ENCODE data around the gene NSF. TPM values are rescaled to one million over a fixed set of nuclear protein-coding genes. Genes with fewer than 3 reads are reported as not detected.
"Not testable (repeated sequence)": the region's sequence is repeated elsewhere in the genome, so short reads cannot be mapped to it uniquely, and the experiment has no call there.

Gene NSF
- polyA plus RNA-seq, 4 donors: 14.1 to 29.9 (median 20.1) TPM

DNA sequence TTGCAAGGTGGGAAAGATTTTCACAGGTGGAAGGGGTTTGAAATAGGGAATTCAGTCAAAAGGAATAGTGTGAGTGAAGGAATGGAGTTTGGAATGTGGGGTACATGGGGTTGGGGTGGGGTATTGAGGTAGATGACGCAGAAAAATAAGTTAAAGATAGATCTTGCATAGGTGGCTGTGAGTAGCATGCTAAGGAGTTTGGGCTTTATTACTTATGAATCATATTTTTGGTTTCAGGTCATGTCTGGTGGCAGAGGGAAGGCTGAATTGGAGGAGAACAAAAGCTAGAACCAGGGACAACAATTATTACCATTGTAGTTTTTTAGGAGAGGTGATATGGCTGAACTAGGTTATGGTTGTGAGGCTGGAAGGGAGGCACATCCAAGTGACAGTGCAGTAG is 23.4 kb downstream of the NSF start:
- WGBS, 3 donors: no CpG with 5 or more reads among the region's 1 CpG
- not testable (repeated sequence) for H3K27me3 ChIP-seq (ENCODE audit: control insufficient read depth in 3 of 3, insufficient read depth in 3 of 3, low read length in 3 of 3); H3K4me1 ChIP-seq (ENCODE audit: control insufficient read depth in 3 of 3, insufficient read depth in 2 of 3, low read depth in 1 of 3, low read length in 2 of 3); H3K27ac ChIP-seq (ENCODE audit: low read depth in 1 of 3, low read length in 2 of 3); DNase-seq; H3K4me3 ChIP-seq (ENCODE audit: low read depth in 1 of 3, low read length in 3 of 3); H3K9me3 ChIP-seq (ENCODE audit: control insufficient read depth in 2 of 2, insufficient read depth in 1 of 2, low read depth in 1 of 2, low read length in 1 of 2); H3K36me3 ChIP-seq (ENCODE audit: control insufficient read depth in 3 of 3, insufficient read depth in 2 of 3, low read depth in 1 of 3, low read length in 3 of 3); FAIRE-seq

DNA sequence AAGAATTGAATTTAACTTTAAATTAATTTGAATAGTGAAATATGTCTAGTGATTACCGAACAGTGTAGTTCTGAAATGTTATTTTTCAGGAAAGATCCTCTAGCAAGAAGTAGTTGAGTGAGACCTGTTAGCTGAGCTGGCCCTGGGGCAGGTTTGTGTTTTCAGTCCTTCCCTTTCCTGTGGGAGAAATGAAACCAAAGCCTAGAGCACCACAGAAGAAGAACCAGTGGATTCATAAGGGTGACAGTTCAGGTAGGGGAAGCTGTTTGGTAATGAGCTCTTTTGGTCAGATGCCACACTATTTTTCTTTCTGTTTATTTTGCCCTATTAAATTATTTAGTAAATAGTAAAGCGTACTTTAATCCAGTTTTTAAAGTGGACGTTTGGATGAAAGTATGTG is 26.7 kb downstream of the NSF start:
- DNase-seq, FAIRE-seq: not testable (repeated sequence)
- no CpG with 5 or more reads among the region's 3 CpGs for WGBS, 3 donors

DNA sequence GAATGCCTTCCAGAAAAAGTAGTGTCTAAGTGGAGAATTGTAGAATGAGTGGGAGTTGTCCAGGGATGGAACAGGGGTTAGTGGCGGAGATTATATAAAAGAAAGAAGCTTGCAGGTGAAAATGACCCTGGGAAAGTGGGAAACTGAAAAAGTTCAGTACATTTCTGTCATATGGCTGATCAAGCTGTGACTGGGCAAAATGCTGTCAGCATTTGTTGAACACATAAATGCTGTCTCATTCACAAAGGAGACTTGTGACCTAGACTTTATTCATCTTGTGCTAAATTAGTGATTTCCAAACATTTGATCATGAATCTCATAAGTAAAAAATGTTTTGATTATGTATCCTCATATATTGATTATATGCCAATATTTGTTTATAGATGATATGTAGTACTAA is 28.5 kb downstream of the NSF start:
- not testable (repeated sequence) for H3K36me3 ChIP-seq (ENCODE audit: control insufficient read depth in 3 of 3, insufficient read depth in 2 of 3, low read depth in 1 of 3, low read length in 3 of 3); DNase-seq; H3K4me1 ChIP-seq (ENCODE audit: control insufficient read depth in 3 of 3, insufficient read depth in 2 of 3, low read depth in 1 of 3, low read length in 2 of 3); H3K27ac ChIP-seq (ENCODE audit: low read depth in 1 of 3, low read length in 2 of 3); H3K4me3 ChIP-seq (ENCODE audit: low read depth in 1 of 3, low read length in 3 of 3); FAIRE-seq; H3K27me3 ChIP-seq (ENCODE audit: control insufficient read depth in 3 of 3, insufficient read depth in 3 of 3, low read length in 3 of 3); H3K9me3 ChIP-seq (ENCODE audit: control insufficient read depth in 2 of 2, insufficient read depth in 1 of 2, low read depth in 1 of 2, low read length in 1 of 2)
- no CpG with 5 or more reads among the region's 1 CpG for WGBS, 3 donors

More for the DNA sequence above, 26.7 kb downstream of the NSF start:
- H3K36me3 ChIP-seq (ENCODE audit: control insufficient read depth in 3 of 3, insufficient read depth in 2 of 3, low read depth in 1 of 3, low read length in 3 of 3); H3K4me3 ChIP-seq (ENCODE audit: low read depth in 1 of 3, low read length in 3 of 3); H3K27me3 ChIP-seq (ENCODE audit: control insufficient read depth in 3 of 3, insufficient read depth in 3 of 3, low read length in 3 of 3); H3K27ac ChIP-seq (ENCODE audit: low read depth in 1 of 3, low read length in 2 of 3); H3K4me1 ChIP-seq (ENCODE audit: control insufficient read depth in 3 of 3, insufficient read depth in 2 of 3, low read depth in 1 of 3, low read length in 2 of 3); H3K9me3 ChIP-seq (ENCODE audit: control insufficient read depth in 2 of 2, insufficient read depth in 1 of 2, low read depth in 1 of 2, low read length in 1 of 2): not testable (repeated sequence)

DNA sequence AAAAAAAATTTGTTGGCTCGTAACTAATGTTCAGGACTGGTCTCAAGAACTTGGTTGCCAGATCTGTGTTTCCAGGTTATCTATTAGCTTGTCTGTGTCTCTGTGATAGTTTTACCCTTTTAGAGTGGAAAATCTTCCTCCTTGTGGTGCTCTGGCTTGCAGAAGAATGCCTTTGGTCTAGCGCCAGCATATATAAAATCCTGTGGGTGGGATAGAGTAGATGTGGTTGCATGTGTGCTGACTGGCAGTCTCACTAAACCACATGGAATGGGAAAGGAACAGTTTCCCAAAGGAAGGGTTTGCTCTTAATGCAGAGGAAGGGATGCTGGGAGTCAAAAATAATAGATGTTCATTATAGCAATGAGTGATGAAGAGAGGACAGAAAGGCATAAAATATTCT is 33.3 kb downstream of the NSF start:
- WGBS, 3 donors: no CpG with 5 or more reads among the region's 2 CpGs
- not testable (repeated sequence) for DNase-seq; H3K9me3 ChIP-seq (ENCODE audit: control insufficient read depth in 2 of 2, insufficient read depth in 1 of 2, low read depth in 1 of 2, low read length in 1 of 2); H3K4me1 ChIP-seq (ENCODE audit: control insufficient read depth in 3 of 3, insufficient read depth in 2 of 3, low read depth in 1 of 3, low read length in 2 of 3); H3K36me3 ChIP-seq (ENCODE audit: control insufficient read depth in 3 of 3, insufficient read depth in 2 of 3, low read depth in 1 of 3, low read length in 3 of 3); H3K27ac ChIP-seq (ENCODE audit: low read depth in 1 of 3, low read length in 2 of 3); FAIRE-seq; H3K4me3 ChIP-seq (ENCODE audit: low read depth in 1 of 3, low read length in 3 of 3); H3K27me3 ChIP-seq (ENCODE audit: control insufficient read depth in 3 of 3, insufficient read depth in 3 of 3, low read length in 3 of 3)

DNA sequence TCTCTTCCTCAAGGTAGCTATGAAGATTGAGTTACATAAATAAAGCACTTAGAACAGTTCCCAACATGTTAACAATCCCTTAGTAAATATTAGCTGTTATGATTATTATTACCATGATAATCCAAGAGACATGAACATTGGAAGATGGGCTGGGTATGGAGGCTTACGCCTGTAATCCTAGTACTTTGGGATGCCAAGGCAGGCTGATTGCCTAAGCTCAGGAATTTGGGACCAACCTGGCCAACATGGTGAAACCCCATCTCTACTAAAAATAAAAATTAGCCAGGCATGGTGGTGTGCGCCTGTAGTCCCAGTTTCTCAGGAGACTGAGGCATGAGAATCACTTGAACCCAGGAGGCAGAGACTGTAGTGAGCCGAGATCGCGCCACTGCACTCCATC is 34.3 kb downstream of the NSF start:
- not testable (repeated sequence) for H3K27me3 ChIP-seq (ENCODE audit: control insufficient read depth in 3 of 3, insufficient read depth in 3 of 3, low read length in 3 of 3); H3K4me3 ChIP-seq (ENCODE audit: low read depth in 1 of 3, low read length in 3 of 3); H3K36me3 ChIP-seq (ENCODE audit: control insufficient read depth in 3 of 3, insufficient read depth in 2 of 3, low read depth in 1 of 3, low read length in 3 of 3); H3K4me1 ChIP-seq (ENCODE audit: control insufficient read depth in 3 of 3, insufficient read depth in 2 of 3, low read depth in 1 of 3, low read length in 2 of 3); H3K27ac ChIP-seq (ENCODE audit: low read depth in 1 of 3, low read length in 2 of 3); H3K9me3 ChIP-seq (ENCODE audit: control insufficient read depth in 2 of 2, insufficient read depth in 1 of 2, low read depth in 1 of 2, low read length in 1 of 2); FAIRE-seq; DNase-seq
- no CpG with 5 or more reads among the region's 5 CpGs for WGBS, 3 donors

DNA sequence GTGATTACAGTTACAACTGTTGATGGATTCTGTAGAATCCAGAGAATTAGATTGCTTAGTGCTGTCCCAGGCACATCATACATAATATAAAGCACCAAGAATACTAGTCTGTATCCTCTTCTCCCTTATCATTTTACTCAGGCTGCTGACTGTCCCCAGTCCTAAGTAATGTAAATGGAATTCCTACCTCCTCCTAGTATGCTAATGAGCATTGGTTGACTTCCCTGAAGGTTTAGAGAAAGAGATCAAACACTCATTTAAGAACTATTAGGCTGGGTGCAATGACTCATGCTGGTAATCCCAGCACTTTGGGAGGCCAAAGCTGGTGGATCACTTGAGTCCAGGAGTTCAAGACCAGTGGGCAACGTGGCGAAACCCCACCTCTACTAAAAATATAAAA is 37.0 kb downstream of the NSF start:
- not testable (repeated sequence) for H3K4me1 ChIP-seq (ENCODE audit: control insufficient read depth in 3 of 3, insufficient read depth in 2 of 3, low read depth in 1 of 3, low read length in 2 of 3); H3K36me3 ChIP-seq (ENCODE audit: control insufficient read depth in 3 of 3, insufficient read depth in 2 of 3, low read depth in 1 of 3, low read length in 3 of 3); H3K4me3 ChIP-seq (ENCODE audit: low read depth in 1 of 3, low read length in 3 of 3); FAIRE-seq; H3K27ac ChIP-seq (ENCODE audit: low read depth in 1 of 3, low read length in 2 of 3); DNase-seq; H3K27me3 ChIP-seq (ENCODE audit: control insufficient read depth in 3 of 3, insufficient read depth in 3 of 3, low read length in 3 of 3); H3K9me3 ChIP-seq (ENCODE audit: control insufficient read depth in 2 of 2, insufficient read depth in 1 of 2, low read depth in 1 of 2, low read length in 1 of 2)
- no CpG with 5 or more reads among the region's 2 CpGs for WGBS, 3 donors

DNA sequence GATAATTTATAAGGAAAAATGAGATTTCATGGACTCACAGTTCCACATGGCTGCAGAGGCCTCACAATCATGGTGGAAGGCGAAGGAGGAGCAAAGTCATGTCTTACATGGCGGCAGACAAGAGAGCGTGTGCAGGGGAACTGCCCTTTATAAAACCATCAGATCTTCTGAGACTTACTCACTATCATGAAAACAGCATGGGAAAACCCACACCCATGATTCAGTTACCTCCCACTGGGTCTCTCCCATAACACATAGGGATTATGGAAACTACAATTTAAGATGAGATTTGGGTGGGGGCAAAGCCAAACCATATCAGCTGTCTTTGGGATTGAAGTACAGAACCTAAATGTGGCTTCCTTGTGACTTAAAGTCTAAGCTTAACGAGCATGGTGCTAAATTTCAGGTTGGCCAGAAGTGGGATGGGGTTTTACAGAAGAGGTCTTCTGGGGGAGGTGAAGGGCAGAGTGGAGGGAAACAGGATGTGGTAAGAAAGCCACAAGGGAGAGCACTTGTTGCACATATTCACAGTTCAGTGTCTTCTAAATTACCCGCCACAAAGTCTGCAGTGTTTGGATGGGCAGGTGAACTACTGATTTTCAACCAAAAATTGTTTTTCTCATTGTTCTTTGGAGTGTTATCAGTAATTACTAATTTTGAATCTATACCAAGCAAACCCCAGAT is 38.4 kb downstream of the NSF start:
- not testable (repeated sequence) for H3K36me3 ChIP-seq (ENCODE audit: control insufficient read depth in 3 of 3, insufficient read depth in 2 of 3, low read depth in 1 of 3, low read length in 3 of 3); H3K4me1 ChIP-seq (ENCODE audit: control insufficient read depth in 3 of 3, insufficient read depth in 2 of 3, low read depth in 1 of 3, low read length in 2 of 3); H3K27me3 ChIP-seq (ENCODE audit: control insufficient read depth in 3 of 3, insufficient read depth in 3 of 3, low read length in 3 of 3); FAIRE-seq; H3K9me3 ChIP-seq (ENCODE audit: control insufficient read depth in 2 of 2, insufficient read depth in 1 of 2, low read depth in 1 of 2, low read length in 1 of 2); H3K4me3 ChIP-seq (ENCODE audit: low read depth in 1 of 3, low read length in 3 of 3); DNase-seq; H3K27ac ChIP-seq (ENCODE audit: low read depth in 1 of 3, low read length in 2 of 3)
- no CpG with 5 or more reads among the region's 5 CpGs for WGBS, 3 donors

DNA sequence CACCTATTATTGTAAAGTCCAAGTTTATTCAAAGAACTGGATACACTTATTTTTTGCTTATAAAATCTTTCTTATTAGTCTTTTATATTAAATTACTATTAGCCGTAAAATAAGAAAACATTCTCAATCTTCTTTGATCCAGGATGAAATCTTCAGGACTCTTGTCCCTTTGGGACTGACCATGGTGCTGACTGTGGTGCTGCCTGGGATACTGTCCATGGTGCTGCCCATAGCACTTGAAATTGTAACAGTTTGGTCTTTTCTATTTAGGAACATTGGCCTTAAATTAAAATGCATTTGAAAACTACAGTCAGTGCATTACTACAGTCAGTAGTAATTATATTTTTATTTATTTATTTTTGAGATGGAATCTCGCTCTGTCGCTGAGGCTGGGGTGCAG is 41.7 kb downstream of the NSF start:
- not testable (repeated sequence) for H3K4me1 ChIP-seq (ENCODE audit: control insufficient read depth in 3 of 3, insufficient read depth in 2 of 3, low read depth in 1 of 3, low read length in 2 of 3); H3K27me3 ChIP-seq (ENCODE audit: control insufficient read depth in 3 of 3, insufficient read depth in 3 of 3, low read length in 3 of 3); H3K27ac ChIP-seq (ENCODE audit: low read depth in 1 of 3, low read length in 2 of 3); H3K36me3 ChIP-seq (ENCODE audit: control insufficient read depth in 3 of 3, insufficient read depth in 2 of 3, low read depth in 1 of 3, low read length in 3 of 3); DNase-seq; H3K9me3 ChIP-seq (ENCODE audit: control insufficient read depth in 2 of 2, insufficient read depth in 1 of 2, low read depth in 1 of 2, low read length in 1 of 2); FAIRE-seq; H3K4me3 ChIP-seq (ENCODE audit: low read depth in 1 of 3, low read length in 3 of 3)
- WGBS, 3 donors: no CpG with 5 or more reads among the region's 3 CpGs

DNA sequence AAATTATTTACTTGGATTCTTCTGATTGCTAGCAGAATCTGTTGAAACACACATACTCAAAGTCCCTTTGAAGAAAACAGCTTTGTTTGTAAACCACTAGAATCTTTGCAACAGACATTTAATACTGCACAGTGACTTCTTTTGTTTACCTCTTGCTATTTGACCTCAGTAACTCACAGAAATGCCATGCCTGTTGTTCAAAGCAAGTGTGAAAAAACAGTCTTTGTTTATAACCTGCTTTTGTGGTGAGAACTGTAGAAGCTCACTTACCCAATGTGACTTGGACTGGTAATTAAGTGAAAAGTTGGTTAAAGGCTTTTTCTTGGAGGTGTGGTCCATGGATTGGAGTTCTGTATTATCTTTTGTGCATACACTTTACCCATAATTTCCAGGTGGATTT is 44.4 kb downstream of the NSF start:
- not testable (repeated sequence) for H3K4me3 ChIP-seq (ENCODE audit: low read depth in 1 of 3, low read length in 3 of 3); FAIRE-seq; H3K27ac ChIP-seq (ENCODE audit: low read depth in 1 of 3, low read length in 2 of 3)

More for the DNA sequence above, 44.4 kb downstream of the NSF start:
- not testable (repeated sequence) for H3K36me3 ChIP-seq (ENCODE audit: control insufficient read depth in 3 of 3, insufficient read depth in 2 of 3, low read depth in 1 of 3, low read length in 3 of 3); H3K4me1 ChIP-seq (ENCODE audit: control insufficient read depth in 3 of 3, insufficient read depth in 2 of 3, low read depth in 1 of 3, low read length in 2 of 3); H3K9me3 ChIP-seq (ENCODE audit: control insufficient read depth in 2 of 2, insufficient read depth in 1 of 2, low read depth in 1 of 2, low read length in 1 of 2); H3K27me3 ChIP-seq (ENCODE audit: control insufficient read depth in 3 of 3, insufficient read depth in 3 of 3, low read length in 3 of 3); DNase-seq

Measured in small intestine (tissue), 7 donors.